ENCODE measurements around the gene PEX1.
"Not testable (repeated sequence)": the region's sequence is repeated elsewhere in the genome, so short reads cannot be mapped to it uniquely, and the experiment has no call there.

PEX1 gene

DNA sequence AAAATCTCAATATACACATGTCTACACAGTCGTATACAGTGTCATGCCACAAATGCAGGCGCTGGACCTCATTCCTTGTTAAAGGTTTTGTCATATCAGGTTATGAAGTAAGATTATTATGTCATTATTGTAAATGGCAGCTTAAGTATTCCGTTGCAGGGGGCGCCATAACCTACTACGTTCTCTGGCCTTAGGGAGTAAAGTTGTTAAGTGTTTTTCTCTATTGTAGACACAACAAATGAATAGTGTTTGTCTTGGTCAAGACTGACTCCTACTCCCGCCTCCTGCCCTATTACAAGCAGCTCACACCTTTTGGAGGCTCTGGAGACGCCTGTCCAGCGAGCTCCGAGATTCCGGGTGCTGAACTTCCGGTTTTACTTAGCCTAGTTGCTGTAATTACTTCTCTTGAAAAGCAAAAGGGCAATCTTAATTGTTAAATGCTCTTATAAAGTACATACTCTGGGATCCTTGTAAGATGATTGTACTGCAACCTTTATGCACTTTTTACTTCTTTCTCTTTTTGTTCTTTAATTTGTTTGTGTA lies 80.0 kb downstream of the PEX1 start:
- Histone ChIP-seq H3K4me2 (ENCODE audit: low read length) (peak overlapping the region; percentile 84), H2AFZ (ENCODE audit: low read depth, low read length) (peak overlapping the region; percentile 92), H3K4me1 (ENCODE audit: low read length) (0 out of 2 replicates have a peak, but pooled peaks cover 8% of the 10 kb centered on the region), H4K20me1 (ENCODE audit: insufficient read depth, low read length) (no peaks in the 10 kb centered on the region), H3K4me3 (ENCODE audit: low read length) (peak overlapping the region; percentile 92), H3K36me3 (replicated peaks; ENCODE audit: low read depth, low read length) (peaks cover 34% of the 10 kb centered on the region), H3K79me2 (ENCODE audit: low read length) (peaks cover 3% of the 10 kb centered on the region; the same call in 1 of the 2 replicates), H3K9ac (ENCODE audit: low read length) (peak overlapping the region; percentile 86), H3K9me3 (ENCODE audit: insufficient read depth, low read length) (no peaks in the 10 kb centered on the region), H3K27ac (ENCODE audit: low read length) (peak overlapping the region; percentile 67), H3K27me3 (ENCODE audit: low read depth, low read length) (no peaks in the 10 kb centered on the region)
- TF ChIP-seq, protein P1, sequence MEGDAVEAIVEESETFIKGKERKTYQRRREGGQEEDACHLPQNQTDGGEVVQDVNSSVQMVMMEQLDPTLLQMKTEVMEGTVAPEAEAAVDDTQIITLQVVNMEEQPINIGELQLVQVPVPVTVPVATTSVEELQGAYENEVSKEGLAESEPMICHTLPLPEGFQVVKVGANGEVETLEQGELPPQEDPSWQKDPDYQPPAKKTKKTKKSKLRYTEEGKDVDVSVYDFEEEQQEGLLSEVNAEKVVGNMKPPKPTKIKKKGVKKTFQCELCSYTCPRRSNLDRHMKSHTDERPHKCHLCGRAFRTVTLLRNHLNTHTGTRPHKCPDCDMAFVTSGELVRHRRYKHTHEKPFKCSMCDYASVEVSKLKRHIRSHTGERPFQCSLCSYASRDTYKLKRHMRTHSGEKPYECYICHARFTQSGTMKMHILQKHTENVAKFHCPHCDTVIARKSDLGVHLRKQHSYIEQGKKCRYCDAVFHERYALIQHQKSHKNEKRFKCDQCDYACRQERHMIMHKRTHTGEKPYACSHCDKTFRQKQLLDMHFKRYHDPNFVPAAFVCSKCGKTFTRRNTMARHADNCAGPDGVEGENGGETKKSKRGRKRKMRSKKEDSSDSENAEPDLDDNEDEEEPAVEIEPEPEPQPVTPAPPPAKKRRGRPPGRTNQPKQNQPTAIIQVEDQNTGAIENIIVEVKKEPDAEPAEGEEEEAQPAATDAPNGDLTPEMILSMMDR (IDR thresholded peaks at IDR 0.05; ENCODE audit: low read depth, low read length), result peak; percentile 74
- no peak for TF ChIP-seq EZH2phosphoT487 (IDR thresholded peaks at IDR 0.05; ENCODE audit: low read depth)

GRCh38 chr7:92447345-92448204 lies 80.7 kb downstream of the PEX1 start, which contains the start of gene GATAD1:
GATAD1 (plus strand) TSS chr7:92447482; CDS start chr7:92447730, 248 bp downstream.
- Histone ChIP-seq H3K36me3 (replicated peaks; ENCODE audit: low read depth, low read length) (peaks cover 27% of the 10 kb centered on the region), H3K9ac (ENCODE audit: low read length) (peak within 1 kb of the TSS; percentile 86), H2AFZ (ENCODE audit: low read depth, low read length) (peak within 1 kb of the TSS; percentile 92), H3K79me2 (ENCODE audit: low read length) (peaks cover 3% of the 10 kb centered on the region; the same call in 1 of the 2 replicates), H3K27me3 (ENCODE audit: low read depth, low read length) (no peaks in the 10 kb centered on the region), H3K27ac (ENCODE audit: low read length) (peak within 1 kb of the TSS; percentile 67), H4K20me1 (ENCODE audit: insufficient read depth, low read length) (no peaks in the 10 kb centered on the region), H3K4me2 (ENCODE audit: low read length) (peak within 1 kb of the TSS; percentile 84), H3K9me3 (ENCODE audit: insufficient read depth, low read length) (no peaks in the 10 kb centered on the region), H3K4me1 (ENCODE audit: low read length) (0 out of 2 replicates have a peak, but pooled peaks cover 8% of the 10 kb centered on the region), H3K4me3 (ENCODE audit: low read length) (peak within 1 kb of the TSS; percentile 92)
- TF ChIP-seq, protein P1 (IDR thresholded peaks at IDR 0.05; ENCODE audit: low read depth, low read length), result no peak; the same call in none of the 2 replicates

- Histone ChIP-seq H3K4me1 (ENCODE audit: low read length) (0 out of 2 replicates have a peak, but pooled peaks cover 8% of the 10 kb centered on the region), H4K20me1 (ENCODE audit: insufficient read depth, low read length) (no peaks in the 10 kb centered on the region), H3K27ac (ENCODE audit: low read length) (no peak overlapping the region), H3K4me2 (ENCODE audit: low read length) (peak overlapping the region; percentile 69), H3K79me2 (ENCODE audit: low read length) (peaks cover 3% of the 10 kb centered on the region; the same call in 1 of the 2 replicates), H3K36me3 (replicated peaks; ENCODE audit: low read depth, low read length) (peaks cover 21% of the 10 kb centered on the region), H3K27me3 (ENCODE audit: low read depth, low read length) (no peaks in the 10 kb centered on the region), H3K4me3 (ENCODE audit: low read length) (peak overlapping the region; percentile 92), H2AFZ (ENCODE audit: low read depth, low read length) (peak overlapping the region; percentile 83; the same call in 1 of the 2 replicates), H3K9me3 (ENCODE audit: insufficient read depth, low read length) (no peaks in the 10 kb centered on the region), H3K9ac (ENCODE audit: low read length) (peak overlapping the region; percentile 86)
- TF ChIP-seq, protein P1 (IDR thresholded peaks at IDR 0.05; ENCODE audit: low read depth, low read length), result 0 out of 2 replicates have a peak, but pooled peaks have one; percentile 83
- TF ChIP-seq EZH2phosphoT487 (IDR thresholded peaks at IDR 0.05; ENCODE audit: low read depth), result no peak
Measured at GRCh38 chr7:92446869-92447344, 81.4 kb downstream of the PEX1 start.

GRCh38 chr7:92442720-92443119 lies 85.6 kb downstream of the PEX1 start:
- not testable (repeated sequence) for H3K9ac ChIP-seq (ENCODE audit: low read length); H3K4me2 ChIP-seq (ENCODE audit: low read length); H2AFZ ChIP-seq (ENCODE audit: low read depth, low read length); H3K4me1 ChIP-seq (ENCODE audit: low read length); H3K36me3 ChIP-seq (replicated peaks; ENCODE audit: low read depth, low read length); H3K27ac ChIP-seq (ENCODE audit: low read length); H4K20me1 ChIP-seq (ENCODE audit: insufficient read depth, low read length); H3K27me3 ChIP-seq (ENCODE audit: low read depth, low read length); H3K79me2 ChIP-seq (ENCODE audit: low read length); H3K9me3 ChIP-seq (ENCODE audit: insufficient read depth, low read length); H3K4me3 ChIP-seq (ENCODE audit: low read length)

All from OCI-LY3 (cell line).